Measurements from ENCODE around the gene MVD. TPM values are rescaled to one million over a fixed set of nuclear protein-coding genes. Genes with fewer than 3 reads are reported as not detected.
A peak's percentile ranks its signal among the peaks of the same experiment; 100 is the strongest.

MVD gene
- total and polyA plus RNA-seq, 2 of the 13 experiments (the other 11 are each of a cell fraction or from before 2014, with no cell fraction given) = 28.1 to 187 TPM

- TF ChIP-seq ZNF512 (CRISPR knock-in tag; IDR thresholded peaks at IDR 0.05) (no peak), WIZ (CRISPR knock-in tag; IDR thresholded peaks at IDR 0.05) (peak; percentile 25; the same call in 1 of the 2 replicates), PRMT3 (CRISPR knock-in tag; IDR thresholded peaks at IDR 0.05; ENCODE audit: borderline replicate concordance, low read depth) (no peak; the same call in 1 of the 2 replicates), SYNCRIP (IDR thresholded peaks at IDR 0.05; ENCODE audit: insufficient read depth, low read depth, low read length) (no peak), ZFP62 (CRISPR knock-in tag; IDR thresholded peaks at IDR 0.05) (no peak), HNF1A (IDR thresholded peaks at IDR 0.05; ENCODE audit: low read depth) (no peak), HNF1A (CRISPR knock-in tag; IDR thresholded peaks at IDR 0.05; ENCODE audit: borderline replicate concordance) (no peak; the same call in 1 of the 2 replicates), NCOR1 (IDR thresholded peaks at IDR 0.05; ENCODE audit: borderline replicate concordance, low read length) (peak; percentile 15; the same call in 1 of the 2 replicates), ZNF678 (CRISPR knock-in tag; IDR thresholded peaks at IDR 0.05) (no peak; the same call in 1 of the 2 replicates), ZNF264 (CRISPR knock-in tag; IDR thresholded peaks at IDR 0.05) (0 out of 2 replicates have a peak, but pooled peaks have one; percentile 48), SKIL (CRISPR knock-in tag; IDR thresholded peaks at IDR 0.05; ENCODE audit: borderline replicate concordance) (peak; percentile 47; the same call in 1 of the 2 replicates), ESRRA (CRISPR knock-in tag; IDR thresholded peaks at IDR 0.05; ENCODE audit: low read depth) (no peak; the same call in 1 of the 2 replicates), HNRNPLL (IDR thresholded peaks at IDR 0.05; ENCODE audit: low read depth, low read length, poor library complexity, severe bottlenecking) (peak; percentile 86), ZNF251 (CRISPR knock-in tag; IDR thresholded peaks at IDR 0.05) (peak; percentile 89; the same call in 1 of the 2 replicates), SAP130 (CRISPR knock-in tag; IDR thresholded peaks at IDR 0.05; ENCODE audit: low read depth) (peak; percentile 99), ZNF441 (CRISPR knock-in tag; IDR thresholded peaks at IDR 0.05; ENCODE audit: borderline replicate concordance) (no peak; the same call in 1 of the 2 replicates), RBFOX2 (IDR thresholded peaks at IDR 0.05; ENCODE audit: low read depth, low read length) (peak; percentile 97), ARNT2 (CRISPR knock-in tag; IDR thresholded peaks at IDR 0.05; ENCODE audit: low read depth) (peak; percentile 98), ZNF589 (CRISPR knock-in tag; conservative IDR thresholded peaks at IDR 0.05) (peak; percentile 89), KLF16 (CRISPR knock-in tag; IDR thresholded peaks at IDR 0.05) (peak in 1 of 2 experiments; percentile 89; a peak in 1 of 4 replicates), PAF1 (CRISPR knock-in tag; IDR thresholded peaks at IDR 0.05) (no peak), DNMT3B (CRISPR knock-in tag; conservative IDR thresholded peaks at IDR 0.05) (no peak)
Observed at GRCh38 chr16:88662843-88663606, at the start of gene MVD (continued).

All from HepG2 (cell line).